GM12878 (cell line): ENCODE data around the gene PRCC. TPM values are rescaled to one million over a fixed set of nuclear protein-coding genes. Genes with fewer than 3 reads are reported as not detected.

Experiments
- ATAC-seq: fragments of 200-7000 bp; cut with Tn5 transposase; 3 replicates; pipeline ENCODE4 v1.9.1; 2020; ENCODE audit warnings: mild to moderate bottlenecking, moderate library complexity
- BruUV-seq: library from RNA; stranded (reverse); fragments of 400-500 nt; replicated peaks from 2 replicates; lab custom pipeline; 2021; lab: Mats Ljungman, UMichigan
- CTCF ChIA-PET: fragments of 300-600 bp; sonication (Branson Sonifier 250); formaldehyde crosslinking; extraction: SDS; loops from one replicate; lab custom pipeline; 2021; ENCODE audit warnings: inconsistent platforms; lab: Yijun Ruan, JAX
- POLR2A ChIA-PET: fragments of 350-600 bp; formaldehyde crosslinking; extraction: SDS; loops from one replicate; lab custom pipeline; 2021; ENCODE audit warnings: inconsistent platforms; lab: Charles Lee
- RAD21 ChIA-PET: fragments of 300-600 bp; sonication (Branson Sonifier 250); formaldehyde crosslinking; loops from one replicate; lab custom pipeline; 2023; ENCODE audit warnings: antibody characterized with exemption; ENCODE audit not compliant: unreplicated experiment; lab: Charles Lee
- SMC1A ChIA-PET: fragments of 300-600 bp; sonication (Branson Sonifier 250); formaldehyde crosslinking; loops from one replicate; lab custom pipeline; 2023; ENCODE audit not compliant: unreplicated experiment, uncharacterized antibody; lab: Charles Lee
- DNase-seq: peaks from one replicate; pipeline ENCODE4 v3.0.0-alpha.2; 2011; ENCODE audit warnings: low read depth, low spot score
- FAIRE-seq: peaks from 3 replicates; lab custom pipeline; 2011; peaks lifted over from hg19 to GRCh38; lab: Jason Lieb, UNC
- H2AFZ ChIP-seq: 2 replicates; pipeline ENCODE4 v1.6.0; 2011; ENCODE audit warnings: low read depth, low read length, control low read depth; ENCODE audit not compliant: control insufficient read depth
- H3K27ac ChIP-seq: 2 replicates; pipeline ENCODE4 v1.5.1; 2011; ENCODE audit warnings: control low read depth; ENCODE audit not compliant: control insufficient read depth, insufficient read depth
- H3K27me3 ChIP-seq, 2 experiments: replicated peaks in 1 of 2; 2 replicates each; pipeline versions ENCODE4 v1.6.0 to v1.6.1; 2011; ENCODE audit warnings: low read length in 1 of 2; ENCODE audit not compliant: control insufficient read depth in 2 of 2, insufficient read depth in 2 of 2
- H3K36me3 ChIP-seq, 2 experiments: 2 replicates each; pipeline ENCODE4 v1.5.1; 2011; ENCODE audit warnings: low read length in 1 of 2; ENCODE audit not compliant: control insufficient read depth in 2 of 2, insufficient read depth in 2 of 2
- H3K4me1 ChIP-seq: 2 replicates; pipeline ENCODE4 v1.6.1; 2011; ENCODE audit warnings: mild to moderate bottlenecking, low read length, moderate library complexity, mixed read lengths; ENCODE audit not compliant: control insufficient read depth, insufficient read depth
- H3K4me2 ChIP-seq: 2 replicates; pipeline ENCODE4 v1.6.0; 2011; ENCODE audit warnings: control low read depth; ENCODE audit not compliant: control insufficient read depth, insufficient read depth
- H3K4me3 ChIP-seq: fragments of 200-600 bp; sonication (generic); 2 replicates; pipeline ENCODE4 v1.5.1; 2016
- H3K79me2 ChIP-seq: 2 replicates; pipeline ENCODE4 v1.6.0; 2011; ENCODE audit warnings: low read length; ENCODE audit not compliant: control insufficient read depth, insufficient read depth
- H3K9ac ChIP-seq: 2 replicates; pipeline ENCODE4 v1.8.0; 2011; ENCODE audit warnings: low read length, control low read depth, mixed read lengths; ENCODE audit not compliant: control insufficient read depth, insufficient read depth
- H3K9me3 ChIP-seq: replicated peaks from 3 replicates; pipeline ENCODE4 v1.5.1; 2011; ENCODE audit warnings: mild to moderate bottlenecking, low read length; ENCODE audit not compliant: control insufficient read depth, insufficient read depth
- H4K20me1 ChIP-seq: 2 replicates; pipeline ENCODE4 v1.6.0; 2011; ENCODE audit not compliant: control insufficient read depth, insufficient read depth
- ATF7 ChIP-seq: fragments of 450-650 bp; IDR thresholded peaks from 2 replicates; pipeline ENCODE4 v1.6.1; 2016; ENCODE audit warnings: low read depth, mild to moderate bottlenecking
- CBX3 ChIP-seq: fragments of 200-600 bp; sonication (generic); IDR thresholded peaks from 2 replicates; pipeline ENCODE4 v1.6.1; 2016; ENCODE audit warnings: low read depth, borderline replicate concordance
- CHD1 ChIP-seq: IDR thresholded peaks from 2 replicates; pipeline ENCODE4 v1.6.1; 2012; ENCODE audit warnings: low read depth, low read length, improper control_type of control experiment
- DPF2 ChIP-seq: fragments of 450-650 bp; IDR thresholded peaks from 2 replicates; pipeline ENCODE4 v1.6.1; 2017; ENCODE audit warnings: mild to moderate bottlenecking
- EED ChIP-seq: sonication (generic); IDR thresholded peaks from 2 replicates; pipeline ENCODE4 v1.6.1; 2016; ENCODE audit warnings: antibody characterized with exemption, low read depth
- FOS ChIP-seq: IDR thresholded peaks from 3 replicates; pipeline ENCODE4 v1.6.1; 2011; ENCODE audit warnings: borderline replicate concordance; ENCODE audit not compliant: insufficient read length; ENCODE audit errors: extremely low read depth
- GATAD2B ChIP-seq: fragments of 450-650 bp; conservative IDR thresholded peaks from 2 replicates; pipeline ENCODE4 v1.6.1; 2017; ENCODE audit warnings: low read depth, mild to moderate bottlenecking, moderate library complexity
- HDAC2 ChIP-seq: fragments of 200-600 bp; sonication (generic); IDR thresholded peaks from 2 replicates; pipeline ENCODE4 v1.6.1; 2017
- KAT2A ChIP-seq: conservative IDR thresholded peaks from 2 replicates; pipeline ENCODE4 v1.6.1; 2011; ENCODE audit warnings: low read depth, low read length; ENCODE audit not compliant: control insufficient read depth
- MAX ChIP-seq: IDR thresholded peaks from 2 replicates; pipeline ENCODE4 v1.6.1; 2012; ENCODE audit warnings: low read depth, low read length, improper control_type of control experiment
- MEF2B ChIP-seq: fragments of 450-650 bp; IDR thresholded peaks from 2 replicates; pipeline ENCODE4 v1.6.1; 2018; ENCODE audit warnings: mild to moderate bottlenecking, moderate library complexity; ENCODE audit not compliant: partially characterized antibody, poor library complexity, severe bottlenecking
- NFIC ChIP-seq: IDR thresholded peaks from 2 replicates; pipeline ENCODE4 v1.6.1; 2012; ENCODE audit warnings: low read depth, mild to moderate bottlenecking, inconsistent platforms, low read length, moderate library complexity
- NRF1 ChIP-seq: conservative IDR thresholded peaks from 2 replicates; pipeline ENCODE4 v1.6.1; 2011; ENCODE audit warnings: mild to moderate bottlenecking, low read depth, low read length, improper control_type of control experiment
- PAX8 ChIP-seq: fragments of 450-650 bp; IDR thresholded peaks from 2 replicates; pipeline ENCODE4 v1.6.1; 2017; ENCODE audit warnings: mild to moderate bottlenecking, moderate library complexity
- POLR2A ChIP-seq: IDR thresholded peaks from 2 replicates; pipeline ENCODE4 v1.6.1; 2011; ENCODE audit warnings: low read depth, mild to moderate bottlenecking, low read length
- RAD21 ChIP-seq: IDR thresholded peaks from 2 replicates; pipeline ENCODE4 v1.6.1; 2011; ENCODE audit warnings: mild to moderate bottlenecking, low read depth, low read length, moderate library complexity; ENCODE audit not compliant: insufficient read depth
- RBBP5 ChIP-seq: fragments of 200-600 bp; sonication (generic); conservative IDR thresholded peaks from 2 replicates; pipeline ENCODE4 v1.6.1; 2016
- TBL1XR1 ChIP-seq: IDR thresholded peaks from 2 replicates; pipeline ENCODE4 v1.6.1; 2012; ENCODE audit warnings: low read depth, low read length, improper control_type of control experiment
- TCF7 ChIP-seq: IDR thresholded peaks from 2 replicates; pipeline ENCODE4 v1.6.1; 2014; ENCODE audit warnings: antibody characterized with exemption, borderline replicate concordance
- WRNIP1 ChIP-seq: IDR thresholded peaks from 2 replicates; pipeline ENCODE4 v1.6.1; 2011; ENCODE audit warnings: low read depth, low read length, improper control_type of control experiment, borderline replicate concordance
- WGBS: methylation state at CpG from one replicate; pipeline ENCODE4 v1.1.6; 2016; ENCODE audit warnings: low lambda C conversion rate; ENCODE audit not compliant: insufficient replicate concordance, insufficient coverage; ENCODE audit errors: missing lambda C conversion rate; 5-methylcytosine and 5-hydroxymethylcytosine counted together
- in situ Hi-C: fragments of 300-500 bp; cut with MboI; formaldehyde crosslinking; loops from 9 replicates; pipeline ENCODE4 v1.14.3; 2018; ENCODE audit warnings: mixed read lengths
- intact Hi-C: fragments of 100-400 bp; cut with micrococcal nuclease; formaldehyde crosslinking; loops from one replicate; pipeline ENCODE4 v1.14.2; 2022; ENCODE audit not compliant: unreplicated experiment
- polyA plus RNA-seq, 11 experiments: library from polyadenylated mRNA; depleted of rRNA in 4 of 11; unstranded in 6 of 11; stranded (reverse) in 5 of 11; fragments of >200 nt; fragmentation: Nextera tagmentation in 4 of 11; fragmentation: Illumina TruSeq in 1 of 11; extraction: Ambion mirVana in 4 of 11; extraction: Trizol in 1 of 11; gene quantifications; 1 replicate in 1 of 11; 2 replicates in 10 of 11; pipeline versions ENCODE4 v1.2.1 to v1.2.3, GENCODE V29; 2011 to 2016; ENCODE audit warnings: inconsistent platforms in 2 of 11, missing spikeins in 2 of 11, low read depth in 1 of 11
- total RNA-seq, 4 experiments: library from RNA; depleted of rRNA in 3 of 4; stranded (reverse); fragments of >200 nt in 3 of 4; fragmentation: Illumina TruSeq in 1 of 4; extraction: Trizol in 1 of 4; gene quantifications; 2 replicates each; pipeline versions ENCODE4 v1.2.1 to v1.2.3, GENCODE V29; 2013 to 2021

The PRCC gene
- total and polyA plus RNA-seq, 10 of the 15 experiments (the other 5 are each of a cell fraction or from before 2014, with no cell fraction given): 23.8 to 132 (median 63.1) TPM

GRCh38 chr1:156733989-156734584 is 33.2 kb upstream of the PRCC start:
- Histone ChIP-seq H3K9me3 (no peaks in the 10 kb centered on the region), H3K4me1 (peaks cover 5% of the 10 kb centered on the region; the same call in 1 of the 2 replicates), H3K27me3 (no peaks in the 10 kb centered on the region)
- BruUV-seq: no TSS peak
- intact Hi-C loops: no loop called here
- CTCF ChIA-PET: no interaction called here
- RAD21 ChIA-PET: interaction anchor here (0.6 kb wide), 1 partner anchor 234 kb away, joined by 3 read pairs; the partner anchor contains the start of gene MEF2D
- DNase-seq: no peak
- FAIRE-seq: no peak
- SMC1A ChIA-PET: no interaction called here
- TF ChIP-seq POLR2A (0 out of 2 replicates have a peak, but pooled peaks have one; percentile 20), KAT2A (no peak), ATF7 (no peak), PAX8 (no peak)
- TF ChIP-seq, all 136 proteins: peak for 1
- H3K4me3 ChIP-seq: no peak overlapping the region
- no peak overlapping the region for H3K9ac ChIP-seq
- peaks cover 12% of the 10 kb centered on the region for H3K79me2 ChIP-seq
- H3K4me2 ChIP-seq: no peak overlapping the region
- ATAC-seq: no peak
- H3K36me3 ChIP-seq: peaks cover 4 to 17% of the 10 kb centered on the region in 2 experiments
- WGBS: 96% methylated on average over 20 of the region's 20 CpGs
- POLR2A ChIA-PET: interaction anchor here (0.5 to 0.7 kb wide), 4 partner anchors 19 to 756 kb away, joined by 3 to 5 read pairs (median 3); no protein-coding TSS in a partner anchor
- no peak overlapping the region for H3K27ac ChIP-seq
- H2AFZ ChIP-seq: no peak overlapping the region
- H4K20me1 ChIP-seq: no peaks in the 10 kb centered on the region
- in situ Hi-C loops: no loop called here

- H3K27me3 ChIP-seq: no peaks in the 10 kb centered on the region
- 91% methylated on average over 10 of the region's 10 CpGs for WGBS
- ATAC-seq (no peak), DNase-seq (no peak), FAIRE-seq (no peak)
- CTCF ChIA-PET: interaction anchor here (0.9 to 1.3 kb wide), 3 partner anchors 11 to 58 kb away, joined by 3 to 20 read pairs (median 3); partner anchors contain the start of genes ISG20L2, METTL25B and PRCC
- RAD21 ChIA-PET: interaction anchor here (1.1 to 1.4 kb wide), 2 partner anchors 10 to 29 kb away, joined by 3 to 4 read pairs; partner anchors contain the start of genes ISG20L2, METTL25B and PRCC
- H3K4me2 ChIP-seq: no peak overlapping the region
- H3K4me3 ChIP-seq: no peak overlapping the region
- in situ Hi-C loops: no loop called here
- no peaks in the 10 kb centered on the region for H3K9me3 ChIP-seq
- intact Hi-C loops: no loop called here
- POLR2A ChIA-PET: interaction anchor here (5.4 kb wide), 1 partner anchor 10 kb away, joined by 75 read pairs; the partner anchor contains the start of genes ISG20L2 and METTL25B
- BruUV-seq: no TSS peak
- no peak overlapping the region for H2AFZ ChIP-seq
- H3K9ac ChIP-seq: no peak overlapping the region
- peaks cover 5% of the 10 kb centered on the region; the same call in 1 of the 2 replicates for H3K4me1 ChIP-seq
- H3K79me2 ChIP-seq: peaks cover 17% of the 10 kb centered on the region
- SMC1A ChIA-PET: interaction anchor here (5.0 kb wide), 1 partner anchor 11 kb away, joined by 57 read pairs; the partner anchor contains the start of genes ISG20L2 and METTL25B
- H3K36me3 ChIP-seq: peaks cover 11 to 24% of the 10 kb centered on the region in 2 experiments
- no peak overlapping the region for H3K27ac ChIP-seq
- no peaks in the 10 kb centered on the region for H4K20me1 ChIP-seq
- TF ChIP-seq RAD21 (no peak), RBBP5 (no peak), CBX3 (no peak), TCF7 (no peak), WRNIP1 (no peak), MAX (no peak), PAX8 (no peak), GATAD2B (no peak), MEF2B (no peak), EED (no peak), TBL1XR1 (no peak), DPF2 (no peak), CHD1 (no peak), HDAC2 (no peak), FOS (no peak), NRF1 (no peak), NFIC (no peak)
These were observed 28.9 kb upstream of the PRCC start for GRCh38 chr1:156738407-156738806.
